K562 (cell line): ENCODE measurements around the gene MYO18B. TPM values are rescaled to one million over a fixed set of nuclear protein-coding genes. Genes with fewer than 3 reads are reported as not detected.

Experiments used
- ATAC-seq: fragments of 200-7000 bp; cut with Tn5 transposase; 3 replicates; pipeline ENCODE4 v1.9.1; 2020; ENCODE audit warnings: moderate library complexity
- BruUV-seq: library from RNA; stranded (reverse); fragments of 400-500 nt; replicated peaks from 2 replicates; lab custom pipeline; 2021; lab: Mats Ljungman, UMichigan
- CTCF ChIA-PET: fragments of 300-600 bp; formaldehyde crosslinking; extraction: SDS; loops from one replicate; lab custom pipeline; 2021; ENCODE audit warnings: low intra/inter-chr PET ratio; lab: Yijun Ruan, JAX
- POLR2A ChIA-PET: fragments of 300-600, 350-650 bp; sonication (Branson Sonifier 250); formaldehyde crosslinking; extraction: SDS; loops from one replicate; lab custom pipeline; 2021; ENCODE audit warnings: antibody characterized with exemption, inconsistent platforms; lab: Yijun Ruan, JAX
- DNase-seq, 4 experiments: peaks; one replicate each; pipeline versions ENCODE4 v3.0.0 to v3.0.0-alpha.2; 2011 to 2018; ENCODE audit warnings: low spot score in 3 of 4, mixed read lengths in 3 of 4; ENCODE audit errors: extremely low read depth in 1 of 4
- FAIRE-seq: peaks from 2 replicates; lab custom pipeline; 2011; peaks lifted over from hg19 to GRCh38; lab: Jason Lieb, UNC
- H2AFZ ChIP-seq: 2 replicates; pipeline ENCODE4 v1.6.0; 2011; ENCODE audit warnings: low read depth, low read length, control low read depth, inconsistent platforms
- H3K27ac ChIP-seq: fragments of 200-600 bp; 3 replicates; pipeline ENCODE4 v1.8.0; 2011; ENCODE audit warnings: low read depth, mild to moderate bottlenecking, control low read depth, inconsistent platforms, low read length, moderate library complexity, mixed read lengths; ENCODE audit errors: extremely low read depth
- H3K27me3 ChIP-seq, 2 experiments: fragments of 300-600 bp in 1 of 2; 2 replicates in 1 of 2; 3 replicates in 1 of 2; pipeline versions ENCODE4 v1.6.0 to v1.8.0; 2011; ENCODE audit warnings: inconsistent platforms in 2 of 2, low read length in 2 of 2, mild to moderate bottlenecking in 1 of 2, mixed read lengths in 1 of 2, moderate library complexity in 1 of 2; ENCODE audit not compliant: control insufficient read depth in 2 of 2, insufficient read depth in 2 of 2
- H3K36me3 ChIP-seq: fragments of 300-600 bp; 3 replicates; pipeline ENCODE4 v1.8.0; 2011; ENCODE audit warnings: mild to moderate bottlenecking, low read length, inconsistent platforms; ENCODE audit not compliant: control insufficient read depth, insufficient read depth
- H3K4me1 ChIP-seq, 2 experiments: fragments of 200-600 bp in 1 of 2; replicated peaks in 1 of 2; 2 replicates in 1 of 2; 3 replicates in 1 of 2; pipeline versions ENCODE4 v1.5.1 to v1.8.0; 2011; ENCODE audit warnings: inconsistent platforms in 2 of 2, low read length in 2 of 2, mild to moderate bottlenecking in 1 of 2, mixed read lengths in 1 of 2, moderate library complexity in 1 of 2; ENCODE audit not compliant: control insufficient read depth in 2 of 2, insufficient read depth in 2 of 2
- H3K4me2 ChIP-seq: 2 replicates; pipeline ENCODE4 v1.6.1; 2011; ENCODE audit warnings: low read length, control low read depth, inconsistent platforms, mixed read lengths; ENCODE audit not compliant: insufficient read depth
- H3K4me3 ChIP-seq: fragments of 200-600 bp; sonication (generic), shearing (Covaris generic); 2 replicates; pipeline ENCODE4 v1.5.1; 2016; ENCODE audit warnings: control low read depth, inconsistent platforms
- H3K79me2 ChIP-seq: fragments of 200-600 bp; 3 replicates; pipeline ENCODE4 v1.8.0; 2011; ENCODE audit warnings: low read length, inconsistent platforms; ENCODE audit not compliant: control insufficient read depth, insufficient read depth
- H3K9ac ChIP-seq, 2 experiments: 2 replicates each; pipeline versions ENCODE4 v1.6.0 to v1.6.1; 2011; ENCODE audit warnings: low read depth in 2 of 2, low read length in 2 of 2, control low read depth in 1 of 2, inconsistent platforms in 1 of 2, mild to moderate bottlenecking in 1 of 2, mixed read lengths in 1 of 2; ENCODE audit not compliant: insufficient read depth in 1 of 2
- H3K9me1 ChIP-seq: one replicate; pipeline ENCODE4 v1.6.0; 2011; ENCODE audit warnings: inconsistent platforms, mild to moderate bottlenecking, low read length, moderate library complexity; ENCODE audit not compliant: control insufficient read depth, insufficient read depth
- H3K9me3 ChIP-seq: replicated peaks from 2 replicates; pipeline ENCODE4 v1.5.1; 2011; ENCODE audit warnings: low read depth, low read length, inconsistent platforms; ENCODE audit not compliant: control insufficient read depth, insufficient read depth
- H4K20me1 ChIP-seq: replicated peaks from 2 replicates; pipeline ENCODE4 v1.6.1; 2011; ENCODE audit warnings: low read length, inconsistent platforms, mixed read lengths; ENCODE audit not compliant: control insufficient read depth, insufficient read depth
- BCLAF1 ChIP-seq, 2 experiments: fragments of 450-650 bp in 1 of 2; IDR thresholded peaks; 2 replicates each; pipeline ENCODE4 v1.6.1; 2011 to 2017; ENCODE audit warnings: low read depth in 2 of 2, antibody characterized with exemption in 1 of 2, borderline replicate concordance in 1 of 2, low read length in 1 of 2, mild to moderate bottlenecking in 1 of 2, mixed read lengths in 1 of 2; ENCODE audit not compliant: control insufficient read depth in 1 of 2
- CSDE1 ChIP-seq, 2 experiments: fragments of 450-650 bp; IDR thresholded peaks; 2 replicates each; pipeline ENCODE4 v1.6.1; 2016; ENCODE audit warnings: mild to moderate bottlenecking in 1 of 2
- E2F8 ChIP-seq: fragments of 450-650 bp; IDR thresholded peaks from 2 replicates; pipeline ENCODE4 v1.7.1; 2018; ENCODE audit warnings: mild to moderate bottlenecking, low read depth; ENCODE audit not compliant: partially characterized antibody
- ELK3 ChIP-seq: fragments of 450-650 bp; formaldehyde crosslinking; IDR thresholded peaks from 2 replicates; pipeline ENCODE4 v1.4.0; 2020; ENCODE audit warnings: mild to moderate bottlenecking
- IFI16 ChIP-seq: fragments of 250-450 bp; sonication (Bioruptor Pico); IDR thresholded peaks from 2 replicates; pipeline ENCODE4 v2.1.2; 2022; ENCODE audit warnings: mild to moderate bottlenecking, inconsistent platforms
- MEF2A ChIP-seq: IDR thresholded peaks from 2 replicates; pipeline ENCODE4 v1.6.1; 2011; ENCODE audit warnings: low read depth, mild to moderate bottlenecking, low read length, moderate library complexity; ENCODE audit not compliant: control insufficient read depth
- NCOR1 ChIP-seq: fragments of 450-650 bp; IDR thresholded peaks from 2 replicates; pipeline ENCODE4 v1.6.1; 2016; ENCODE audit warnings: mild to moderate bottlenecking, moderate library complexity
- POLR2H ChIP-seq: IDR thresholded peaks from 2 replicates; pipeline ENCODE4 v1.6.1; 2016; ENCODE audit warnings: missing genetic modification characterization, low read depth, mild to moderate bottlenecking, control low read depth, missing compliant biosample characterization, moderate library complexity
- PPARD ChIP-seq: fragments of 250-450 bp; sonication (Bioruptor Pico); IDR thresholded peaks from 2 replicates; pipeline ENCODE4 v1.8.0; 2022; ENCODE audit warnings: inconsistent platforms, mild to moderate bottlenecking, moderate library complexity
- RBM34 ChIP-seq: fragments of 200-400 bp; formaldehyde crosslinking; IDR thresholded peaks from 2 replicates; pipeline ENCODE4 v1.6.1; 2018; ENCODE audit warnings: low read length, borderline replicate concordance; ENCODE audit not compliant: insufficient read depth
- SNIP1 ChIP-seq: fragments of 450-650 bp; IDR thresholded peaks from 2 replicates; pipeline ENCODE4 v1.7.1; 2017; ENCODE audit warnings: low read depth, mild to moderate bottlenecking
- SRSF7 ChIP-seq: fragments of 200-400 bp; formaldehyde crosslinking; optimal IDR thresholded peaks from 2 replicates; pipeline ENCODE3; 2017; ENCODE audit warnings: mild to moderate bottlenecking, low read depth, low read length
- THRB ChIP-seq: fragments of 450-650 bp; formaldehyde crosslinking; conservative IDR thresholded peaks from 2 replicates; pipeline ENCODE4 v1.4.0; 2022; ENCODE audit warnings: mild to moderate bottlenecking, missing genetic modification characterization
- XRCC5 ChIP-seq: fragments of 200-400 bp; formaldehyde crosslinking; IDR thresholded peaks from 2 replicates; pipeline ENCODE4 v1.6.1; 2017; ENCODE audit warnings: low read depth, mild to moderate bottlenecking, low read length
- ZNF57 ChIP-seq: fragments of 450-650 bp; formaldehyde crosslinking; IDR thresholded peaks from 2 replicates; pipeline ENCODE4 v1.4.0; 2020; ENCODE audit warnings: mild to moderate bottlenecking, moderate library complexity
- WGBS: fragments of 100-300 bp; shearing (Covaris generic); methylation state at CpG from one replicate; pipeline ENCODE4 v1.1.6; 2016; ENCODE audit warnings: low coverage, mixed read lengths; ENCODE audit not compliant: insufficient coverage; ENCODE audit errors: missing lambda C conversion rate; 5-methylcytosine and 5-hydroxymethylcytosine counted together
- in situ Hi-C: fragments of 300-500 bp; cut with MboI; formaldehyde crosslinking; loops from 4 replicates; pipeline ENCODE4 v1.15.0; 2018; ENCODE audit warnings: inconsistent platforms, mixed read lengths
- intact Hi-C: fragments of 100-400 bp; cut with micrococcal nuclease; formaldehyde crosslinking; loops from 2 replicates; pipeline ENCODE4 v1.14.2; 2022
- polyA plus RNA-seq, 8 experiments: library from polyadenylated mRNA; depleted of rRNA in 4 of 8; stranded (reverse) in 5 of 8; unstranded in 3 of 8; fragments of >200 nt; fragmentation: Nextera tagmentation in 2 of 8; fragmentation: Illumina TruSeq in 1 of 8; extraction: Ambion mirVana in 2 of 8; extraction: Trizol in 1 of 8; gene quantifications; 2 replicates each; pipeline versions ENCODE4 v1.2.1 to v1.2.3, GENCODE V29; 2011 to 2014; ENCODE audit warnings: inconsistent platforms in 1 of 8, missing spikeins in 1 of 8
- total RNA-seq, 7 experiments: library from RNA; depleted of rRNA in 6 of 7; stranded (reverse); fragments of >200 nt in 6 of 7; fragmentation: Illumina TruSeq in 2 of 7; extraction: Trizol in 2 of 7; gene quantifications; 2 replicates each; pipeline versions ENCODE4 v1.2.1 to v1.2.3, GENCODE V29; 2011 to 2021; ENCODE audit warnings: low replicate concordance in 1 of 7

The MYO18B gene
- total and polyA plus RNA-seq, 9 of the 15 experiments (the other 6 are each of a cell fraction or from before 2014, with no cell fraction given) = 0.06 to 7.0 (median 4.3) TPM

- no peak overlapping the region for H2AFZ ChIP-seq
- no peaks in the 10 kb centered on the region for H3K9me3 ChIP-seq
- H3K9ac ChIP-seq = no peak overlapping the region
- H4K20me1 ChIP-seq = no peaks in the 10 kb centered on the region
- H3K9me1 ChIP-seq = no peaks in the 10 kb centered on the region
- H3K27ac ChIP-seq = no peak overlapping the region
- ChIA-PET CTCF (no interaction called here), POLR2A (interaction anchor here (0.6 to 0.7 kb wide), 3 partner anchors 20 to 1430 kb away, joined by 3 to 4 read pairs (median 3); no protein-coding TSS in a partner anchor)
- ATAC-seq (no peak), FAIRE-seq (no peak), DNase-seq (no peak)
- intact Hi-C loops = no loop called here
- peaks cover 19% of the 10 kb centered on the region; the same call in 2 of the 3 replicates for H3K36me3 ChIP-seq
- H3K4me3 ChIP-seq = no peak overlapping the region
- BruUV-seq = no TSS peak
- peaks cover 0 to 5% of the 10 kb centered on the region in 2 experiments; a peak in 3 of 5 replicates for H3K4me1 ChIP-seq
- 100% methylated on average over 2 of the region's 3 CpGs for WGBS
- in situ Hi-C loops = no loop called here
- H3K27me3 ChIP-seq = no peaks in the 10 kb centered on the region
- no peak overlapping the region for H3K4me2 ChIP-seq
- H3K79me2 ChIP-seq = no peaks in the 10 kb centered on the region
- TF ChIP-seq SNIP1 = no peak
- no peak for TF ChIP-seq POLR2H (tag)
- no peak for TF ChIP-seq E2F8
- TF ChIP-seq XRCC5 = no peak
- no peak for TF ChIP-seq RBM34
- TF ChIP-seq IFI16 (CRISPR knock-in tag) = no peak
- TF ChIP-seq ELK3 (CRISPR knock-in tag) = no peak
- no peak for TF ChIP-seq BCLAF1 (IDR thresholded peaks at IDR 0.05; ENCODE audit: borderline replicate concordance in 1 of 2, control insufficient read depth in 1 of 2, low read depth in 2 of 2, low read length in 1 of 2)
- no peak for TF ChIP-seq CSDE1 (IDR thresholded peaks at IDR 0.05)
- no peak for TF ChIP-seq NCOR1
- TF ChIP-seq ZNF57 (CRISPR knock-in tag) = no peak
- TF ChIP-seq THRB (CRISPR knock-in tag) = no peak
- TF ChIP-seq SRSF7 = no peak
- no peak for TF ChIP-seq MEF2A
- TF ChIP-seq PPARD (CRISPR knock-in tag) = no peak
Measured at GRCh38 chr22:25847451-25847850, 105.5 kb downstream of the MYO18B start.
